H9 (cell line): ENCODE measurements around the gene SETD1A. TPM values are rescaled to one million over a fixed set of nuclear protein-coding genes. Genes with fewer than 3 reads are reported as not detected.
A peak's percentile ranks its signal among the peaks of the same experiment; 100 is the strongest.

Experiments used
- DNase-seq: peaks from one replicate; pipeline ENCODE4 v3.0.0-alpha.2; 2017
- H2AFZ ChIP-seq: one replicate; pipeline ENCODE4 v1.6.1; 2013; ENCODE audit warnings: mild to moderate bottlenecking, low read length, control low read depth, moderate library complexity
- H2AK5ac ChIP-seq: 2 replicates; pipeline ENCODE4 v1.6.1; 2013; ENCODE audit warnings: low read length, control low read depth, mixed read lengths; ENCODE audit not compliant: insufficient read length
- H2BK120ac ChIP-seq: one replicate; pipeline ENCODE4 v1.6.1; 2013; ENCODE audit warnings: low read depth, mild to moderate bottlenecking, low read length, control low read depth, inconsistent platforms; ENCODE audit not compliant: poor library complexity, severe bottlenecking
- H2BK12ac ChIP-seq: 2 replicates; pipeline ENCODE4 v1.6.1; 2013; ENCODE audit warnings: low read length, control low read depth, mixed read lengths, low read depth; ENCODE audit not compliant: insufficient read length
- H2BK15ac ChIP-seq: 2 replicates; pipeline ENCODE4 v1.6.1; 2013; ENCODE audit warnings: low read depth, low read length, control low read depth
- H2BK20ac ChIP-seq: one replicate; pipeline ENCODE4 v1.6.1; 2013; ENCODE audit warnings: low read depth, mild to moderate bottlenecking, low read length, control low read depth, inconsistent platforms; ENCODE audit not compliant: poor library complexity, severe bottlenecking
- H2BK5ac ChIP-seq: 2 replicates; pipeline ENCODE4 v1.6.1; 2013; ENCODE audit warnings: low read length, control low read depth, mixed read lengths; ENCODE audit not compliant: insufficient read length
- H3K14ac ChIP-seq: 2 replicates; pipeline ENCODE4 v1.6.1; 2013; ENCODE audit warnings: low read length, control low read depth; ENCODE audit not compliant: insufficient read depth
- H3K18ac ChIP-seq: 2 replicates; pipeline ENCODE4 v1.6.1; 2013; ENCODE audit warnings: low read depth, mild to moderate bottlenecking, mixed read lengths, low read length, control low read depth; ENCODE audit not compliant: insufficient read length
- H3K23ac ChIP-seq: 2 replicates; pipeline ENCODE4 v1.6.1; 2013; ENCODE audit warnings: low read length, control low read depth, mixed read lengths, low read depth; ENCODE audit not compliant: insufficient read length
- H3K23me2 ChIP-seq: 2 replicates; pipeline ENCODE4 v1.6.1; 2013; ENCODE audit warnings: low read depth, mild to moderate bottlenecking, mixed read lengths, low read length, control low read depth; ENCODE audit not compliant: insufficient read length, poor library complexity, severe bottlenecking
- H3K27ac ChIP-seq: 2 replicates; pipeline ENCODE4 v1.5.1; 2013; ENCODE audit warnings: low read length, control low read depth, mixed read lengths, low read depth; ENCODE audit not compliant: insufficient read length
- H3K27me3 ChIP-seq: 2 replicates; pipeline ENCODE4 v1.6.1; 2013; ENCODE audit warnings: low read length, control low read depth, inconsistent platforms; ENCODE audit not compliant: insufficient read depth
- H3K4ac ChIP-seq: 2 replicates; pipeline ENCODE4 v1.6.1; 2013; ENCODE audit warnings: low read depth, mild to moderate bottlenecking, control low read depth, inconsistent platforms, low read length, moderate library complexity
- H3K4me1 ChIP-seq: 2 replicates; pipeline ENCODE4 v1.6.1; 2013; ENCODE audit warnings: low read length, control low read depth, inconsistent platforms; ENCODE audit not compliant: insufficient read depth
- H3K4me2 ChIP-seq: 2 replicates; pipeline ENCODE4 v1.6.1; 2013; ENCODE audit warnings: low read length, control low read depth, mixed read lengths; ENCODE audit not compliant: insufficient read length, insufficient read depth
- H3K56ac ChIP-seq: 2 replicates; pipeline ENCODE4 v1.6.1; 2013; ENCODE audit warnings: low read depth, mild to moderate bottlenecking, mixed read lengths, low read length, control low read depth; ENCODE audit not compliant: insufficient read length
- H3K79me1 ChIP-seq: 2 replicates; pipeline ENCODE4 v1.6.1; 2013; ENCODE audit warnings: low read depth, mild to moderate bottlenecking, moderate library complexity, low read length, control low read depth, inconsistent platforms; ENCODE audit not compliant: insufficient read depth, poor library complexity, severe bottlenecking
- H3K79me2 ChIP-seq: 2 replicates; pipeline ENCODE4 v1.6.1; 2013; ENCODE audit warnings: low read length, control low read depth, inconsistent platforms; ENCODE audit not compliant: insufficient read depth
- H3K9ac ChIP-seq: 2 replicates; pipeline ENCODE4 v1.6.1; 2013; ENCODE audit warnings: low read length, control low read depth, mixed read lengths; ENCODE audit not compliant: insufficient read length; ENCODE audit errors: extremely low read depth
- H3K9me3 ChIP-seq: one replicate; pipeline ENCODE4 v1.6.1; 2013; ENCODE audit warnings: low read depth, low read length, inconsistent platforms; ENCODE audit not compliant: control insufficient read depth
- H3T11ph ChIP-seq: one replicate; pipeline ENCODE4 v1.6.1; 2013; ENCODE audit warnings: mild to moderate bottlenecking, low read length, control low read depth, inconsistent platforms
- H4K20me1 ChIP-seq: one replicate; pipeline ENCODE4 v1.6.1; 2013; ENCODE audit not compliant: control insufficient read depth, insufficient read length, insufficient read depth
- H4K5ac ChIP-seq: 2 replicates; pipeline ENCODE4 v1.6.1; 2013; ENCODE audit warnings: low read depth, mild to moderate bottlenecking, mixed read lengths, low read length, control low read depth; ENCODE audit not compliant: insufficient read length
- H4K8ac ChIP-seq: replicated peaks from 2 replicates; pipeline ENCODE4 v1.6.1; 2013; ENCODE audit warnings: low read length, control low read depth, mixed read lengths, low read depth; ENCODE audit not compliant: insufficient read length
- H4K91ac ChIP-seq: 2 replicates; pipeline ENCODE4 v1.6.1; 2013; ENCODE audit warnings: low read depth, mild to moderate bottlenecking, moderate library complexity, mixed read lengths, low read length, control low read depth; ENCODE audit not compliant: insufficient read length
- H3K27ac Mint-ChIP-seq, 3 experiments: 2 replicates in 2 of 3; 3 replicates in 1 of 3; pipeline ENCODE4 v1.8.0; 2020 to 2021; ENCODE audit warnings: mixed read lengths in 3 of 3, mild to moderate bottlenecking in 1 of 3, moderate library complexity in 1 of 3
- H3K27me3 Mint-ChIP-seq: 2 replicates; pipeline ENCODE4 v1.8.0; 2021; ENCODE audit warnings: low read depth, mild to moderate bottlenecking, moderate library complexity, mixed read lengths
- H3K36me3 Mint-ChIP-seq, 3 experiments: 2 replicates in 2 of 3; 3 replicates in 1 of 3; pipeline ENCODE4 v1.8.0; 2020 to 2021; ENCODE audit warnings: low read depth in 3 of 3, mixed read lengths in 3 of 3; ENCODE audit not compliant: insufficient read depth in 1 of 3
- H3K4me1 Mint-ChIP-seq, 2 experiments: 2 replicates each; pipeline ENCODE4 v1.8.0; 2020; ENCODE audit warnings: mixed read lengths in 2 of 2
- H3K4me3 Mint-ChIP-seq, 2 experiments: 2 replicates in 1 of 2; 3 replicates in 1 of 2; pipeline ENCODE4 v1.8.0; 2020 to 2021; ENCODE audit warnings: mild to moderate bottlenecking in 2 of 2, mixed read lengths in 2 of 2, moderate library complexity in 1 of 2
- H3K9me3 Mint-ChIP-seq, 2 experiments: 2 replicates in 1 of 2; 3 replicates in 1 of 2; pipeline ENCODE4 v1.8.0; 2020; ENCODE audit warnings: mild to moderate bottlenecking in 2 of 2, mixed read lengths in 2 of 2, moderate library complexity in 1 of 2
- WGBS: extraction: QIAGEN DNeasy Blood & Tissue Kit; methylation state at CpG from one replicate; pipeline ENCODE4 v1.1.7; 2013; ENCODE audit warnings: missing lambda C conversion rate, low lambda C conversion rate, mixed read lengths; ENCODE audit not compliant: insufficient read length; ENCODE audit errors: extremely low coverage; 5-methylcytosine and 5-hydroxymethylcytosine counted together
- total RNA-seq: library from RNA; stranded (reverse); gene quantifications from 2 replicates; pipeline ENCODE4 v1.2.1, GENCODE V29; 2021
- TF ChIP-seq, protein P1 (sequence below): fragments of 200-600 bp; sonication (generic); conservative IDR thresholded peaks from 3 replicates; pipeline ENCODE4 v1.8.0; 2021; ENCODE audit warnings: antibody characterized with exemption, mild to moderate bottlenecking

SETD1A gene
- total RNA-seq, 1 experiment from 2014 or later = 36.9 TPM

- H3T11ph ChIP-seq = no peak overlapping the region
- no peak overlapping the region for H4K8ac ChIP-seq
- Mint-ChIP-seq H3K4me3 (peak overlapping the region; percentile 85 to 92), H3K36me3 (peaks cover 16 to 23% (median 22%) of the 10 kb centered on the region in 3 experiments), H3K27me3 (no peaks in the 10 kb centered on the region), H3K4me1 (peaks cover 12 to 24% of the 10 kb centered on the region in 2 experiments), H3K9me3 (no peaks in the 10 kb centered on the region; a peak in 1 of 5 replicates), H3K27ac (peak overlapping the region; percentile 21 to 71 (median 68); a peak in 5 of 7 replicates)
- no peak overlapping the region for H2AK5ac ChIP-seq
- no peak overlapping the region for H2BK120ac ChIP-seq
- H3K4me2 ChIP-seq = peak overlapping the region; percentile 63
- no peaks in the 10 kb centered on the region for H3K4me1 ChIP-seq
- peak overlapping the region; percentile 14 for H3K9ac ChIP-seq
- no peaks in the 10 kb centered on the region for H3K27me3 ChIP-seq
- no peak overlapping the region for H3K18ac ChIP-seq
- no peaks in the 10 kb centered on the region for H4K20me1 ChIP-seq
- no peak for DNase-seq
- H2BK15ac ChIP-seq = no peak overlapping the region
- no peak overlapping the region for H3K14ac ChIP-seq
- H3K4ac ChIP-seq = no peak overlapping the region
- no peak overlapping the region for H3K56ac ChIP-seq
- H3K27ac ChIP-seq = no peak overlapping the region
- TF ChIP-seq, protein P1, sequence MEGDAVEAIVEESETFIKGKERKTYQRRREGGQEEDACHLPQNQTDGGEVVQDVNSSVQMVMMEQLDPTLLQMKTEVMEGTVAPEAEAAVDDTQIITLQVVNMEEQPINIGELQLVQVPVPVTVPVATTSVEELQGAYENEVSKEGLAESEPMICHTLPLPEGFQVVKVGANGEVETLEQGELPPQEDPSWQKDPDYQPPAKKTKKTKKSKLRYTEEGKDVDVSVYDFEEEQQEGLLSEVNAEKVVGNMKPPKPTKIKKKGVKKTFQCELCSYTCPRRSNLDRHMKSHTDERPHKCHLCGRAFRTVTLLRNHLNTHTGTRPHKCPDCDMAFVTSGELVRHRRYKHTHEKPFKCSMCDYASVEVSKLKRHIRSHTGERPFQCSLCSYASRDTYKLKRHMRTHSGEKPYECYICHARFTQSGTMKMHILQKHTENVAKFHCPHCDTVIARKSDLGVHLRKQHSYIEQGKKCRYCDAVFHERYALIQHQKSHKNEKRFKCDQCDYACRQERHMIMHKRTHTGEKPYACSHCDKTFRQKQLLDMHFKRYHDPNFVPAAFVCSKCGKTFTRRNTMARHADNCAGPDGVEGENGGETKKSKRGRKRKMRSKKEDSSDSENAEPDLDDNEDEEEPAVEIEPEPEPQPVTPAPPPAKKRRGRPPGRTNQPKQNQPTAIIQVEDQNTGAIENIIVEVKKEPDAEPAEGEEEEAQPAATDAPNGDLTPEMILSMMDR = no peak
- H3K23me2 ChIP-seq = peaks cover 10% of the 10 kb centered on the region
- no peak overlapping the region for H4K91ac ChIP-seq
- no CpG with 5 or more reads among the region's 11 CpGs for WGBS
- H2BK5ac ChIP-seq = no peak overlapping the region
- no peaks in the 10 kb centered on the region for H3K79me1 ChIP-seq
- no peak overlapping the region for H2BK20ac ChIP-seq
- no peaks in the 10 kb centered on the region for H3K9me3 ChIP-seq
- H3K23ac ChIP-seq = no peak overlapping the region
- H3K79me2 ChIP-seq = no peaks in the 10 kb centered on the region
- no peak overlapping the region for H2AFZ ChIP-seq
- no peak overlapping the region for H4K5ac ChIP-seq
- H2BK12ac ChIP-seq = no peak overlapping the region
These were observed 32.5 kb upstream of the SETD1A start for GRCh38 chr16:30924913-30925631.
